ENCODE results near the gene RDX. TPM values are rescaled to one million over a fixed set of nuclear protein-coding genes. Genes with fewer than 3 reads are reported as not detected.
"Not testable (repeated sequence)": the region's sequence is repeated elsewhere in the genome, so short reads cannot be mapped to it uniquely, and the experiment has no call there.

Gene RDX
- polyA plus RNA-seq, 4 donors = 1.6 to 60.6 (median 6.7) TPM

GRCh38 chr11:110280595-110280994 lies 15.8 kb downstream of the RDX start:
- not testable (repeated sequence) for H3K4me3 ChIP-seq (ENCODE audit: low read depth in 1 of 3, low read length in 3 of 3); H3K27ac ChIP-seq (ENCODE audit: low read depth in 1 of 3, low read length in 2 of 3); H3K9me3 ChIP-seq (ENCODE audit: control insufficient read depth in 2 of 2, insufficient read depth in 1 of 2, low read depth in 1 of 2, low read length in 1 of 2); DNase-seq; H3K36me3 ChIP-seq (ENCODE audit: control insufficient read depth in 3 of 3, insufficient read depth in 2 of 3, low read depth in 1 of 3, low read length in 3 of 3); FAIRE-seq; H3K27me3 ChIP-seq (ENCODE audit: control insufficient read depth in 3 of 3, insufficient read depth in 3 of 3, low read length in 3 of 3); H3K4me1 ChIP-seq (ENCODE audit: control insufficient read depth in 3 of 3, insufficient read depth in 2 of 3, low read depth in 1 of 3, low read length in 2 of 3)
- 94 to 99% (median 94%) methylated on average over 4 of the region's 4 CpGs for WGBS, 3 donors

DNA sequence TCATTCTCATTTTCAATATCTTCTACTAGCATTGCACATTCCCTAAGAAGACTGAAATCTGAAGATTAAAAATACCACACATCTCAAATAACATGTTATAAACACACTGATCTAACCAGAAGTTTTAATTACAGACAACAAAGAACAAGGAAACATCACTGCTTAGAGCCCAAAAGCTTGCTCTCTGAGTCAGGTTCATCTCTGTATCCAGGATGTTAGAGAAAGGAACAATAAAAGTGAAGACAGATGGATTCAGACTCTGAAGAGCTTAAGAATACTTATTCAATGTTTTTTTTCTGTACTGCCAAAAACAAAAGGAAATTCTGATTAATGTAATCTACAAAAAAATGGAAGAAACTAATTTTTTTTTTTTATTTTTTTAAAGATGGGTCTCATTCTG lies 16.5 kb downstream of the RDX start:
- DNase-seq (no peak), FAIRE-seq (no peak)
- no peaks in the 10 kb centered on the region for H3K4me1 ChIP-seq (ENCODE audit: control insufficient read depth in 3 of 3, insufficient read depth in 2 of 3, low read depth in 1 of 3, low read length in 2 of 3)
- no peaks in the 10 kb centered on the region for H3K27me3 ChIP-seq (ENCODE audit: control insufficient read depth in 3 of 3, insufficient read depth in 3 of 3, low read length in 3 of 3)
- H3K4me3 ChIP-seq (ENCODE audit: low read depth in 1 of 3, low read length in 3 of 3) = no peak overlapping the region
- H3K36me3 ChIP-seq (ENCODE audit: control insufficient read depth in 3 of 3, insufficient read depth in 2 of 3, low read depth in 1 of 3, low read length in 3 of 3) = peaks cover 0 to 6% (median 0%) of the 10 kb centered on the region in 3 donors
- no peak overlapping the region for H3K27ac ChIP-seq (ENCODE audit: low read depth in 1 of 3, low read length in 2 of 3)
- no peaks in the 10 kb centered on the region for H3K9me3 ChIP-seq (ENCODE audit: control insufficient read depth in 2 of 2, insufficient read depth in 1 of 2, low read depth in 1 of 2, low read length in 1 of 2)

DNA sequence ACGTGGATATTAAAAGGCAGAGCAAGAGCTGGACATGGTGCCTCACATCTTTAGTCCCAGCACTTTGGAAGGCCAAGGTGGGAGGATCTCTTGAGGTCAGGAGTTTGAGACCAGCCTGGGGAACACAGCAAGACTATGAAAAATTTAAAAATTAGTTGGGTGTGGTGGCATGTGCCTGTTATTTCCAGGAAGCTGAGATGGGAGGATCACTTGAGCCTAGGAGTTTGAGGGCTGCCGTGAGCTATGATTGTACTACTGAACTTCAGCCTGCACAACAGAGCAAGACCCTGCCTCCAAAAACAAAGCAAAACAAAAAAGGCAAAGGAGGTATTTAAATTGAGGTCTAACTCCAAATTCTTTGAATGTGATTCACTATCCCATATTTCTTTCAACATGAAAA lies 23.5 kb downstream of the RDX start:
- Histone ChIP-seq H3K4me3 (ENCODE audit: low read depth in 1 of 3, low read length in 3 of 3) (no peak overlapping the region), H3K9me3 (ENCODE audit: control insufficient read depth in 2 of 2, insufficient read depth in 1 of 2, low read depth in 1 of 2, low read length in 1 of 2) (no peaks in the 10 kb centered on the region), H3K27ac (ENCODE audit: low read depth in 1 of 3, low read length in 2 of 3) (no peak overlapping the region), H3K36me3 (ENCODE audit: control insufficient read depth in 3 of 3, insufficient read depth in 2 of 3, low read depth in 1 of 3, low read length in 3 of 3) (peaks cover 0 to 12% (median 2%) of the 10 kb centered on the region in 3 donors), H3K4me1 (ENCODE audit: control insufficient read depth in 3 of 3, insufficient read depth in 2 of 3, low read depth in 1 of 3, low read length in 2 of 3) (no peaks in the 10 kb centered on the region), H3K27me3 (ENCODE audit: control insufficient read depth in 3 of 3, insufficient read depth in 3 of 3, low read length in 3 of 3) (no peaks in the 10 kb centered on the region)
- FAIRE-seq (no peak), DNase-seq (no peak)
- 86 to 91% (median 88%) methylated on average over 2 of the region's 2 CpGs for WGBS, 3 donors

GRCh38 chr11:110269996-110270395 lies 26.4 kb downstream of the RDX start:
- no peaks in the 10 kb centered on the region for H3K4me1 ChIP-seq (ENCODE audit: control insufficient read depth in 3 of 3, insufficient read depth in 2 of 3, low read depth in 1 of 3, low read length in 2 of 3)
- FAIRE-seq (no peak), DNase-seq (no peak)
- no peaks in the 10 kb centered on the region for H3K9me3 ChIP-seq (ENCODE audit: control insufficient read depth in 2 of 2, insufficient read depth in 1 of 2, low read depth in 1 of 2, low read length in 1 of 2)
- no peak overlapping the region for H3K27ac ChIP-seq (ENCODE audit: low read depth in 1 of 3, low read length in 2 of 3)
- peaks cover 0 to 11% (median 2%) of the 10 kb centered on the region in 3 donors for H3K36me3 ChIP-seq (ENCODE audit: control insufficient read depth in 3 of 3, insufficient read depth in 2 of 3, low read depth in 1 of 3, low read length in 3 of 3)
- no peak overlapping the region for H3K4me3 ChIP-seq (ENCODE audit: low read depth in 1 of 3, low read length in 3 of 3)
- H3K27me3 ChIP-seq (ENCODE audit: control insufficient read depth in 3 of 3, insufficient read depth in 3 of 3, low read length in 3 of 3) = no peaks in the 10 kb centered on the region
- WGBS, 3 donors = 95 to 98% (median 96%) methylated on average over 7 of the region's 7 CpGs

- 99 to 100% (median 100%) methylated on average over 1 of the region's 1 CpG for WGBS, 3 donors
- peaks cover 0 to 14% (median 2%) of the 10 kb centered on the region in 3 donors for H3K36me3 ChIP-seq (ENCODE audit: control insufficient read depth in 3 of 3, insufficient read depth in 2 of 3, low read depth in 1 of 3, low read length in 3 of 3)
- H3K4me1 ChIP-seq (ENCODE audit: control insufficient read depth in 3 of 3, insufficient read depth in 2 of 3, low read depth in 1 of 3, low read length in 2 of 3) = no peaks in the 10 kb centered on the region
- no peaks in the 10 kb centered on the region for H3K27me3 ChIP-seq (ENCODE audit: control insufficient read depth in 3 of 3, insufficient read depth in 3 of 3, low read length in 3 of 3)
- FAIRE-seq = no peak
- no peak overlapping the region for H3K27ac ChIP-seq (ENCODE audit: low read depth in 1 of 3, low read length in 2 of 3)
- no peaks in the 10 kb centered on the region for H3K9me3 ChIP-seq (ENCODE audit: control insufficient read depth in 2 of 2, insufficient read depth in 1 of 2, low read depth in 1 of 2, low read length in 1 of 2)
- DNase-seq = no peak
- no peak overlapping the region for H3K4me3 ChIP-seq (ENCODE audit: low read depth in 1 of 3, low read length in 3 of 3)
These were observed 28.0 kb downstream of the RDX start for GRCh38 chr11:110268441-110268840.

DNA sequence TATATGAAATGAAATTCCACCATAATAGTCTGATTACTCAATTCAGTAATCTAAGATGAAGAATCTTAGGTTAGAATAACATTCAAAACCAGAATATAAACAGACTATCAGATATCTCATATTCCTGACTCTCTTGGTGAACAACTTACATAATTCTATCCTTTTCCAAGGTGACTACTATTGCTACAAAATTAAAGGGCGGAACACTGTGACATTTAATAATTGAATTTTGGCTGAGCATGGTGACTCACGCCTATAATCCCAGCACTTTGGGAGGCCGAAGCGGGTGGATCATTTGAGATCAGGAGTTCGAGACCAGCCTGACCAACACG lies 34.4 kb downstream of the RDX start:
- no peaks in the 10 kb centered on the region for H3K9me3 ChIP-seq (ENCODE audit: control insufficient read depth in 2 of 2, insufficient read depth in 1 of 2, low read depth in 1 of 2, low read length in 1 of 2)
- H3K36me3 ChIP-seq (ENCODE audit: control insufficient read depth in 3 of 3, insufficient read depth in 2 of 3, low read depth in 1 of 3, low read length in 3 of 3) = peaks cover 0 to 10% (median 0%) of the 10 kb centered on the region in 3 donors
- H3K4me3 ChIP-seq (ENCODE audit: low read depth in 1 of 3, low read length in 3 of 3) = no peak overlapping the region
- DNase-seq = no peak
- H3K4me1 ChIP-seq (ENCODE audit: control insufficient read depth in 3 of 3, insufficient read depth in 2 of 3, low read depth in 1 of 3, low read length in 2 of 3) = no peaks in the 10 kb centered on the region
- H3K27ac ChIP-seq (ENCODE audit: low read depth in 1 of 3, low read length in 2 of 3) = no peak overlapping the region
- WGBS, 3 donors = 95 to 97% (median 95%) methylated on average over 6 of the region's 6 CpGs
- no peak for FAIRE-seq
- H3K27me3 ChIP-seq (ENCODE audit: control insufficient read depth in 3 of 3, insufficient read depth in 3 of 3, low read length in 3 of 3) = no peaks in the 10 kb centered on the region

DNA sequence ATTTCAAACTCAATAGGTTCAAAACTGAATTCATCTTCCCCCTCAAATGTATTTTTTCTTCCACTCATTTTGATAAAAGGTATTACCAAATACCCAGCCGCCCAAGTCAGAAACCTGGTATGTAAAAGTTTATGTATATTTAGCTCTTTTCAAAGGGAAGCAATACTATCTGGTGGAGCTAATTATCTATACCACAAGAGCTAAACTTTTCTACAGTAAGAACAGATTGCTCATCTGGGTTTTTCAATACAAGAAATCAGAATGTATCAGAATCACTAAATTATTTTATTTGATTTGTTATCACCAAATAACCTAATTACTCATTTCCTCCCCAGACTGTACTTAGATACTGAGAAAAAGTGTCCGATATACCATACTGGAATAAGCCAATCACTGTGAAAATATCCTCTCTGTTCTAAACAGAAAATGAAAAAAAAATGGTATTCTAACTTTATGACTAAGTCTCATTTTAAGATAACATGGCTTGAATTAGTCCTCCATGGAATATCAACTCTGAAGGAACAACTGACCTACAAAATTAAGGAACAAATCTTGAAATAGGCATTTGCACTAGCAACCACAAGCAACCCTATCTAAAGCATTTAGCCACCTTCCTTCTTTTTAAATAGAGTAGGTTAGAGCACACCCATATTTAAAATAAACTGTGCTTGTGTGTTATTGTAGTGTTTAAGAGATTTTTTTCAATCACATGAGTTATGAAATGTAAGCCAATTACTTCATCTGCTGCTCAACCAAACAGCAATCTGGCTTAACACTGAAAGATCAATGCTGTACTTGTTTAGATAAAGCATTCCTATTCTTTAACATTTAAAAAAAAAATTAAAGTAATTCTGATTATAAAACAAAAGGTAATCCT lies 35.0 kb downstream of the RDX start:
- Histone ChIP-seq H3K9me3 (ENCODE audit: control insufficient read depth in 2 of 2, insufficient read depth in 1 of 2, low read depth in 1 of 2, low read length in 1 of 2) (no peaks in the 10 kb centered on the region), H3K4me3 (ENCODE audit: low read depth in 1 of 3, low read length in 3 of 3) (no peak overlapping the region), H3K27ac (ENCODE audit: low read depth in 1 of 3, low read length in 2 of 3) (no peak overlapping the region), H3K27me3 (ENCODE audit: control insufficient read depth in 3 of 3, insufficient read depth in 3 of 3, low read length in 3 of 3) (no peaks in the 10 kb centered on the region), H3K36me3 (ENCODE audit: control insufficient read depth in 3 of 3, insufficient read depth in 2 of 3, low read depth in 1 of 3, low read length in 3 of 3) (peaks cover 0 to 10% (median 0%) of the 10 kb centered on the region in 3 donors), H3K4me1 (ENCODE audit: control insufficient read depth in 3 of 3, insufficient read depth in 2 of 3, low read depth in 1 of 3, low read length in 2 of 3) (no peaks in the 10 kb centered on the region)
- DNase-seq (no peak), FAIRE-seq (no peak)
- WGBS, 3 donors = 83 to 89% (median 88%) methylated on average over 2 of the region's 2 CpGs

GRCh38 chr11:110253525-110253924 lies 42.9 kb downstream of the RDX start:
- Histone ChIP-seq H3K36me3 (ENCODE audit: control insufficient read depth in 3 of 3, insufficient read depth in 2 of 3, low read depth in 1 of 3, low read length in 3 of 3) (peaks cover 0 to 14% (median 0%) of the 10 kb centered on the region in 3 donors), H3K27ac (ENCODE audit: low read depth in 1 of 3, low read length in 2 of 3) (no peak overlapping the region), H3K4me1 (ENCODE audit: control insufficient read depth in 3 of 3, insufficient read depth in 2 of 3, low read depth in 1 of 3, low read length in 2 of 3) (no peaks in the 10 kb centered on the region), H3K4me3 (ENCODE audit: low read depth in 1 of 3, low read length in 3 of 3) (no peak overlapping the region), H3K27me3 (ENCODE audit: control insufficient read depth in 3 of 3, insufficient read depth in 3 of 3, low read length in 3 of 3) (no peaks in the 10 kb centered on the region), H3K9me3 (ENCODE audit: control insufficient read depth in 2 of 2, insufficient read depth in 1 of 2, low read depth in 1 of 2, low read length in 1 of 2) (no peaks in the 10 kb centered on the region)
- DNase-seq = no peak
- 74 to 77% (median 76%) methylated on average over 3 of the region's 3 CpGs for WGBS, 3 donors
- FAIRE-seq = no peak

DNA sequence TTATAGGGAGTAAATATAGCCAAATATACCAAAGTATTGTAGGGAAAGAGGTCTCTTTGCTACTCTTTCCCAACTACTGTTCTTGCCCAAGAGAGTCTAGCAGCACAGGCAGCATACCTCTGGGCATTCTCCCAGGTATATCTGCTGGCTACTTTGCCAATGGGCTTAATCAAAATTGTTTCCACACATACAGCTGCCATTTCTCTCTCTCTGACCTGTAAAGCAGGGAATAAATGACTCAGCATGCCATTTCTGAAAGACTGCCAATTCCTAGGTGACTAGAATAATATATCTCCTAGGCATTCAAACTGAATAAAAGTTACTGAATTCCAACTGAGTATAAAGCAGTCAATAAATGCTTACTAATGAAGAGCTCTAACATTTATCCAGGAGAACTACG lies 44.6 kb downstream of the RDX start:
- Histone ChIP-seq H3K27ac (ENCODE audit: low read depth in 1 of 3, low read length in 2 of 3) (no peak overlapping the region), H3K36me3 (ENCODE audit: control insufficient read depth in 3 of 3, insufficient read depth in 2 of 3, low read depth in 1 of 3, low read length in 3 of 3) (peaks cover 0 to 14% (median 0%) of the 10 kb centered on the region in 3 donors), H3K4me3 (ENCODE audit: low read depth in 1 of 3, low read length in 3 of 3) (no peak overlapping the region), H3K27me3 (ENCODE audit: control insufficient read depth in 3 of 3, insufficient read depth in 3 of 3, low read length in 3 of 3) (no peaks in the 10 kb centered on the region), H3K4me1 (ENCODE audit: control insufficient read depth in 3 of 3, insufficient read depth in 2 of 3, low read depth in 1 of 3, low read length in 2 of 3) (no peaks in the 10 kb centered on the region), H3K9me3 (ENCODE audit: control insufficient read depth in 2 of 2, insufficient read depth in 1 of 2, low read depth in 1 of 2, low read length in 1 of 2) (no peaks in the 10 kb centered on the region)
- DNase-seq (peak in 1 of 2 donors; percentile 1), FAIRE-seq (no peak)
- 38 to 72% (median 61%) methylated on average over 1 of the region's 1 CpG for WGBS, 3 donors
